SKM-1 (cell line): Measurements from ENCODE around the gene DHRS1.

Experiments
- DNase-seq: peaks from one replicate; lab custom pipeline; 2025; ENCODE audit not compliant: unreplicated experiment; lab: John Stamatoyannopoulos, UW

The DHRS1 gene

GRCh38 chr14:24310646-24311604 lies 11.3 kb upstream of the DHRS1 start, which contains the start of gene LTB4R:
TSS of gene LTB4R (plus strand) at chr14:24311502. CDS start at chr14:24315652, 4,150 bp downstream.
- no peak for DNase-seq

GRCh38 chr14:24310265-24310645 lies 10.7 kb upstream of the DHRS1 start:
- DNase-seq: no peak

GRCh38 chr14:24309538-24310264 lies 10.1 kb upstream of the DHRS1 start, which contains the start of gene LTB4R2:
TSS of gene LTB4R2 (plus strand) at chr14:24310140. CDS start at chr14:24310665, 525 bp downstream.
- no peak for DNase-seq

GRCh38 chr14:24308342-24309124 lies 9.0 kb upstream of the DHRS1 start:
- DNase-seq: no peak

- no peak for DNase-seq
Observed at GRCh38 chr14:24307575-24308341, 8.2 kb upstream of the DHRS1 start, which contains the start of gene CIDEB. TSS of gene CIDEB (minus strand) at chr14:24307977. CDS start at chr14:24307858, 119 bp downstream.

GRCh38 chr14:24307156-24307574 lies 7.6 kb upstream of the DHRS1 start:
- no peak for DNase-seq

GRCh38 chr14:24304019-24304387 lies 4.4 kb upstream of the DHRS1 start:
- DNase-seq: no peak

GRCh38 chr14:24300326-24300980 lies 873 bp upstream of the DHRS1 start:
- DNase-seq: no peak

GRCh38 chr14:24298892-24299254 lies 707 bp downstream of the DHRS1 start:
- DNase-seq: no peak

- no peak for DNase-seq
Observed at GRCh38 chr14:24297190-24297964, 2.2 kb downstream of the DHRS1 start.

- DNase-seq: no peak
Observed at GRCh38 chr14:24296341-24297157, 3.0 kb downstream of the DHRS1 start.

- DNase-seq: no peak
Observed at GRCh38 chr14:24293525-24293924, 6.1 kb downstream of the DHRS1 start.

GRCh38 chr14:24292118-24292807 lies 7.3 kb downstream of the DHRS1 start:
- DNase-seq: no peak

- DNase-seq: no peak
Observed at GRCh38 chr14:24291446-24292117, 8.0 kb downstream of the DHRS1 start.

GRCh38 chr14:24290746-24291145 lies 8.8 kb downstream of the DHRS1 start:
- no peak for DNase-seq

GRCh38 chr14:24289649-24290280 lies 9.8 kb downstream of the DHRS1 start:
- no peak for DNase-seq

- DNase-seq: no peak
Observed at GRCh38 chr14:24286996-24287395, 12.6 kb downstream of the DHRS1 start.
